HG02642 (cell line): ENCODE data around the gene RMND5B.
"Not testable (repeated sequence)": the region's sequence is repeated elsewhere in the genome, so short reads cannot be mapped to it uniquely, and the experiment has no call there.

ENCODE experiments used
- ATAC-seq: cut with Tn5 transposase; IDR thresholded peaks from one replicate; pipeline ENCODE4 v1.9.1; 2021; ENCODE audit warnings: mild to moderate bottlenecking; ENCODE audit not compliant: unreplicated experiment, poor library complexity

Gene RMND5B, protein sequence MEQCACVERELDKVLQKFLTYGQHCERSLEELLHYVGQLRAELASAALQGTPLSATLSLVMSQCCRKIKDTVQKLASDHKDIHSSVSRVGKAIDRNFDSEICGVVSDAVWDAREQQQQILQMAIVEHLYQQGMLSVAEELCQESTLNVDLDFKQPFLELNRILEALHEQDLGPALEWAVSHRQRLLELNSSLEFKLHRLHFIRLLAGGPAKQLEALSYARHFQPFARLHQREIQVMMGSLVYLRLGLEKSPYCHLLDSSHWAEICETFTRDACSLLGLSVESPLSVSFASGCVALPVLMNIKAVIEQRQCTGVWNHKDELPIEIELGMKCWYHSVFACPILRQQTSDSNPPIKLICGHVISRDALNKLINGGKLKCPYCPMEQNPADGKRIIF

GRCh38 chr5:178130576-178131445 lies at the start of gene RMND5B:
Gene RMND5B, plus strand, starts transcription at chr5:178131014. Its CDS starts 7,106 bp downstream, at chr5:178138120.
- ATAC-seq: peak; percentile 90

DNA sequence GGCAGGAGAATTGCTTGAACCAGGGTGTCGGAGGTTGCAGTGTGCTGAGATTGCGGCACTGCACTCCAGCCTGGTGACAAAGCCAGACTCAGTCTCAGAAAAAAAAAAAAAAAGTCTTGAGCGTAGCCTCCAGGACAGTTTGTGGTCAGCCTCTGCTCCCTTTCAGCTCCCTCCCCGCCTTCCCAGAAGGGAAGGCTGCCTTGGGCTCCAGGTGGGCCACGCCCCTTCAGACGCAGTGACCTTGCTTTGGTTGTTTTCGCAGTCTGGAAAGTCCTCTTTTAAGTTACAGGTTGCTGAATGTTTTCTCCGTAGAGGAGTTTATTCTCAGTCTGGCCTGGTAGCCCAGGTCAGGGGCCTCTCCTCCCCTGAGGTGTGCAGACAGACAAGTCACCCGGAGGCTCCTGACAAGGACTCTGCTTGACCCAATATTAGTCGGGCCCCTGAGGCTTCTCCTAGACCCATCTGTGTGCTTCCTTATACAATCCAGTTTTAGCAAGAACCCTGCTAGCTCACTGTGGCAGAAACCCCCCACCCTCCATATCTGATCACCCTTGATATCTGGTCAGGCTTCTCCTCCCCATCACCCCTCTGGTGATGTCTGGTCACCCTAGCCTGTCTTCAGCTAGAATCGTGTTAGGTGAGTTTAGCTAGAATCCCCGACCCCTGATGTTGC lies 49.1 kb upstream of the RMND5B start:
- no peak for ATAC-seq

DNA sequence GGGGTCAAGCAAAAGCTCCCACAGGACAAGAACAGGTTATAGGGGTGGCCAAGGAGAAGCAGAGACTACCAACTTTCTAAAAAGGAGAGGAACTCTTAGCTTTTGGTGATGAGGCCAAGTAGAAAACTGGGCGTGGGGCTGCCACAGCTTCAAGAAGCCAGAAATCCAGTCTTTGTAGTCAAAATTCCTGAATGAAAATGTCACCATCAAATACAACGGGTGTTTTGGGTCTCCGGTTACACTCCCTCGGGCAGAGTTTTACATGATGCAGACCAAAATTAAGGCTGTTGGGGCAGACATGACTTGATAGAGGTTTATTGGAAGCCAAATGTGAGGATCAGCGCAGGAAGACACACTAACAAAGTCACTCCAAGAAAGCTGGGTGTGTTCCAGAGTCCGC lies 46.9 kb upstream of the RMND5B start:
- ATAC-seq: no peak

DNA sequence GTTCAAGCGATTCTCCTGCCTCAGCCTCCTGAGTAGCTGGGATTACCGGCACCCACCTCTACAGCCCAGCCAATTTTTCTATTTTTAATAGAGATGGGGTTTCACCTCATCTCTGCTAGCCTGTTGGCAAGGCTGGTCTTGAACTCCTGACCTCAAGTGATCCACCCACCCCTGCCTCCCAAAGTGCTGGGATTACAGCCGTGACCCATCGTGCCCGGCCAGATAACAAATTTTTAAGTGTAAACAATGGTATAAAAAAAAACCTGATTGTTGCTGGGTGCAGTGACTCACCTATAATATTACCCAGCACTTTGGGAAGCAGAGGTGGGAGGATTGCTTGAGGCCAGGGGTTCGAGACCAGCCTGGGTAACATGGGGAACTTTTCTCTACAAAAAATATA lies 45.5 kb upstream of the RMND5B start:
- no peak for ATAC-seq

DNA sequence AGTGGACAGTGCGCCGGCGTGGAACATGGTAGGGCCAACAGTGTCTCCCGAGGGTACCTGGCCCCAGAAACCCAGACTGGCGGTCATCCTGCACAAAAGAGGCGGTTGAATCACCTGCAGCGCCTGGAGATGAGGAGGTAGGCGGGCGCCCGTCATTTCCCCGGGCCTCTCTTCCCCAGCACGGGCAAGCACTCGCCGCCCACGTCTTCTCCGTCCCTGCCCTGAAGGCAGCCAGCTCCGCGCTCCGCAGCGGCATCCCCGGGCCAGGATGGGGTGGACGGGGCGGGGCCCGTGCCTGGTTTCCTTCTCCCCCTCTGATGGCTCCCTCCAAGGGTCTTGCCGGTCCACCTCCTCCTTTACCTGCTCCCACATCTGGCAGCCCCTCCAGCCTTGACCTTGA lies 44.5 kb upstream of the RMND5B start:
- ATAC-seq: no peak

DNA sequence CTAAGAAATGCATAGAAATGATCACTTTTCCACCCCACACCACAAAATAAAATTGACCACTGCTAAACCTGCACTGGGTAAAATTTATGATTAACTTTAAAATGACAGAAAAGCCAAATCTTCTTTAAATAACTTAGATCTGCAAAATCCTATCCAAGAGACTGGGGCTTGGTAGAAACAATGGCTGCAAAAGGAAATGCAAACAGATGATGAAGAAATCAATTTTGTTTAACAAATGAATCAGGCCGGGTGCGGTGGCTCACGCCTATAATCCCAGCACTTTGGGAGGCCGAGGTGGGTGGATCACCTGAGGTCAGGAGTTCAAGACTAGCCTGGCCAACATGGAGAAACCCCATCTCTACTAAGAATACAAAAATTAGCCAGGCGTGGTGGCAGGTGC lies 43.6 kb upstream of the RMND5B start:
- ATAC-seq: not testable (repeated sequence)

GRCh38 chr5:178090856-178091255 lies 40.0 kb upstream of the RMND5B start:
- no peak for ATAC-seq

GRCh38 chr5:178093134-178093533 lies 37.7 kb upstream of the RMND5B start:
- ATAC-seq: no peak

DNA sequence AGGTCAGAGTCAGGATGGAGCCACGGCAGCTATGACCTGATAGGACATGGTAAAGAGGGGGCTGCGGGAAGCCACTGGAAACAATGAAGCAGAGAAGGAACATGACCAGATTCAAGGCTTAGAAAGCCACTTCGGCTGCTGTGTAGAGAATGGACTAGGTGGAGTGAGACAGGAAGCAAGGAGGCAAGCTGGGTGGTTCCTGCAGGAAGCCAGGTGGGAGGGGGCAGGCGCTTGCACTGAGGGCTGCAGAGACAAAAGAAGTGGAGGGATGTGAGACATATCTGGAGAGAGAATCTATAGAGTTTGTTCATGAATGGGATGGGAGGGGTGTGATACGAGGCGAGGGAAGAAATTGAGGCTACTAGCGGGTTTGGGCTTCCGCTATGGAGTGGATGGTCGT lies 36.5 kb upstream of the RMND5B start:
- no peak for ATAC-seq

DNA sequence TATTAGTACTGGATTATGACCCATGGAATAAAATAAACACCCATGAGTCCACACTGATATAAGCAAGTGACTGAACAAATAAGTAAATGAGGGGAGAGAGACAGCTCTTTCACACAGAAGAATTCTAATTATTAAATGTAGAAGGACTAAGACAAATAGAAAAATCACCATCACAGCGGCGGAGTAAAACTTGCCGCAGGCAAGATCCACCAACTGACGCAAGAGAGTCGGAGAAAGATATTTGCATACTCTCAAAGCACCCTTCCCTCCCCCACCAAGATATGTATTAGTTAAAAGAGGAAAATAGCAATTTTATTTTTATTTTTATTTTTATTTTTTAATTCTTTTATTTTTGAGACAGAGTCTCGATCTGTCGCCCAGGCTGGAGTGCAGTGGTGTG lies 32.1 kb upstream of the RMND5B start:
- no peak for ATAC-seq

DNA sequence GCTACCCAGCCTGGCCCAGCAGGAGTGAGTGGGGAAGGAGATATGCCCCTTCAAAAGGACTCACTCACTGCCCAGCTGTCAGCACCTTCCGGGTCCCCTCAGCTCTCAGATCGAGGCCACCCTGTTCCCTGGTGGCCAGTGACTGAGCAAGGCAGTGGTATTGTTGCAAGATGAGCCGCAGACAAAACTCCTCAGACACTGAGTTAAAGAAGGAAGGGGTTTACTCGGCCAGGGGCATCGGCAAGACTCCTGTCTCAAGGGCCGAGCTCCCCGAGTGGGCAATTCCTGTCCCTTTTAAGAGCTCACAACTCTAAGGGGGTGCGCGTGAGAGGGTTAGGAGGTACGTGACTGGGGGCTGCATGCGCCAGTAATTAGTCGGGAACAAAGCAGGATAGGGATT lies 27.2 kb upstream of the RMND5B start:
- no peak for ATAC-seq

DNA sequence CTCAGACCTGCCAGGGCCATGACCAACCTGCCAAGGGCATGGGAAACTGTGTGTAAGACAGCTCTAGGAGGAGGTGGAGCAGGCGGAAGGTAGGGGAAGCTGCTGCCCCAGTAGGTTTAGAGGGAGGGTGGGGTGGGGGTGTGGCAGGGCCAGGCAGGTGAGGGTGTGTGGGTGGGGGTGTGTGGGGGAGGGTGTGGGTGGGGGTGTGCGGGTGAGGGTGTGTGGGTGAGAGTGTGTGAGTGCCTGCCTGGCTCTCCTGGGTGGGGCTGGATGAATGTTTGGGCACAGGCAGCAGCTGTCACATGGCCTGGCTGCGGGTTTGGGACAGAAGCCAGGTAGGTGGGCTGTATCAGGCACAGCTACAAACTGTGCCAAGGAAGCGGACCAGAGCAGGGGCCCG lies 26.3 kb upstream of the RMND5B start:
- no peak for ATAC-seq

GRCh38 chr5:178106086-178106485 lies 24.7 kb upstream of the RMND5B start:
- ATAC-seq: no peak

DNA sequence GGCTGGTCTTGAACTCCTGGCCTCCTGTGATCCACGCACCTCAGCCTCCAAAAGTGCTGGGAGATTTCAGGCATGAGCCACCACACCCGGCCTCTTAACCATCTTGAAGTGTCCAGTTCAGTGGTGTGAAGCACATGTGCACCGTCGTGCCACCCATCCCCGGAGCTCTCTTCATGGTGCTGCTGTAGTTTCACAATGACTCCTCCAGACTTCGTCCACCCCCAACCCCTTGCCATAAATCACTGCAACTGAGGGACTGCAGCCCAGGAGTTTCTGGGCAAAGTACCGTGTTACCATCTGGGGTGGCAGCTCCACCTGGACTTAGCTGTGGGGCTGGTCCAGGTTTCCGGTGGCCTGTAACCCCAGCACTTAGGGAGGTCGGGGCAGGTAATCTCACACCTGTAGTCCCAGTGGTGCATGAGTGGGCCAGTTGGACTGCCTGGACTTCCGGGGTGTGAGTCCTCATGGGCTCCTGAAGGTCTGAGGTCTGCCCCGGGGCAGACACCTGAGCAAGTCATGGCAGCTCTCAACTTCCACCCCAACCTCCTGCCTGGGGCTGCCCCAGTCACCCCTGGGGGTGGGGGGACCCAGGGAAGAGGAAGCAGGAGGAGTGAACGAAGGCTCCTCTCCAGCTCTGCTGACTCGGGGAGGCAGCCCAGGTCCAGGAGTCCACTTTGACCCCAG lies 24.1 kb upstream of the RMND5B start:
- no peak for ATAC-seq

GRCh38 chr5:178107756-178108310 lies 23.0 kb upstream of the RMND5B start:
- no peak for ATAC-seq

DNA sequence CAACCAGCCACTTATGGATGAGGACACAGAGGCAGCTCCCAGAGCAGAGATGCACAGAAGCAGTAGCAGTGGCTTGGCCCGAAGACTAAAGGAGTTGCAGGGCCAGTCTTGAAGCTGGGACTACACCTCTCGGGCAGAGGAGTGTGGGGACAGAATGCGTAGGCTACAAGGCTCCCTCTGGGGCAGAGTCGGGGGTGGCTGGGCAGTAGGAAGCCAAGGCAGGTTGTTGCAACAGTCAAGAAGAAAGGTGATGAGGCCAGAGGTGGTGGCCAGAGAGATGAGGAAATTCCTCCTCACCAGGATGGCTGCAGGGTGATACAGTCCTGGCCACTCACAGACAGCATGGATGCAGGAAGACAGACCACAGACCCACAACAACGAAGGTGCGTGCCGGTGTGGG lies 22.4 kb upstream of the RMND5B start:
- ATAC-seq: no peak

- no peak for ATAC-seq
Observed at GRCh38 chr5:178108966-178109365, 21.8 kb upstream of the RMND5B start.

- ATAC-seq: no peak
Observed at GRCh38 chr5:178110511-178110910, 20.3 kb upstream of the RMND5B start.

GRCh38 chr5:178111925-178112324 lies 18.9 kb upstream of the RMND5B start:
- ATAC-seq: no peak

DNA sequence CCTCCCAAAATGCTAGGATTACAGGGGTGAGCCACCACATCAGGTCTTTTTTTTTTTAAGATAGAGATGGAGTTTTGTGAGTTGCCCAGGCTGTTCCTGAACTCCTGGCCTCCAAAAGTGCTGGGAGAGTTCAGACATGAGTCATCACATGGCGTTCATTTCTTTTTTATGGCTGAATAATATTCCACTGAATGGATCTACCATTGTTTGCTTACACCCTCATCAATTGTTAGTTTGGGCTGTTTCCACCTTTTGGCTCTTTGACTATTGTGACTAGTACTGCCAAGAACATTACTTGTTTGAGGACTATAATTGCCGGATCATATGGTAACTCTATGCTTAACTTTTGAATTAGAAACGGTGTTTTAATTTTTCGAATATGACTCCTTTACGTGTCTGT lies 18.3 kb upstream of the RMND5B start:
- no peak for ATAC-seq
